ENCODE data around the gene ARMC9.
"Not testable (repeated sequence)": the region's sequence is repeated elsewhere in the genome, so short reads cannot be mapped to it uniquely, and the experiment has no call there.

Gene ARMC9

GRCh38 chr2:231299267-231299666 is 100.8 kb downstream of the ARMC9 start:
- intact Hi-C loops (cut with DNase I): loop anchor here (5.0 kb wide), 1 partner anchor 72 kb away; no protein-coding TSS in a partner anchor
- DNase-seq: no peak

GRCh38 chr2:231300020-231300721 is 101.7 kb downstream of the ARMC9 start:
- intact Hi-C loops (cut with DNase I): loop anchor here (10.0 kb wide), 1 partner anchor 195 kb away; no protein-coding TSS in a partner anchor
- DNase-seq: no peak

- DNase-seq: no peak
- intact Hi-C loops (cut with DNase I): loop anchor here (10.0 kb wide), 1 partner anchor 196 kb away; no protein-coding TSS in a partner anchor
These were observed 102.3 kb downstream of the ARMC9 start for GRCh38 chr2:231300722-231301076.

- intact Hi-C loops (cut with DNase I): loop anchor here (10.0 kb wide), 1 partner anchor 199 kb away; no protein-coding TSS in a partner anchor
- DNase-seq: not testable (repeated sequence)
These were observed 105.8 kb downstream of the ARMC9 start for GRCh38 chr2:231304259-231304658.

GRCh38 chr2:231305221-231305620 is 106.8 kb downstream of the ARMC9 start:
- DNase-seq: no peak
- intact Hi-C loops (cut with DNase I): loop anchor here (10.0 kb wide), 1 partner anchor 200 kb away; no protein-coding TSS in a partner anchor

- no peak for DNase-seq
- intact Hi-C loops (cut with DNase I): loop anchor here (10.0 kb wide), 1 partner anchor 202 kb away; no protein-coding TSS in a partner anchor
These were observed 108.5 kb downstream of the ARMC9 start for GRCh38 chr2:231306791-231307393.

GRCh38 chr2:231308219-231308618 is 109.8 kb downstream of the ARMC9 start:
- no peak for DNase-seq
- intact Hi-C loops (cut with DNase I): loop anchor here (10.0 kb wide), 1 partner anchor 203 kb away; no protein-coding TSS in a partner anchor

GRCh38 chr2:231308631-231309428 is 110.4 kb downstream of the ARMC9 start:
- intact Hi-C loops (cut with DNase I): loop anchor here (10.0 kb wide), 1 partner anchor 204 kb away; no protein-coding TSS in a partner anchor

GRCh38 chr2:231312066-231312465 is 113.6 kb downstream of the ARMC9 start:
- DNase-seq: no peak
- intact Hi-C loops (cut with DNase I): no loop called here

More at GRCh38 chr2:231308631-231309428, 110.4 kb downstream of the ARMC9 start:
- DNase-seq: no peak

- no peak for DNase-seq
- intact Hi-C loops (cut with DNase I): no loop called here
These were observed 117.5 kb downstream of the ARMC9 start for GRCh38 chr2:231315896-231316295.

GRCh38 chr2:231317579-231317978 is 119.1 kb downstream of the ARMC9 start:
- no peak for DNase-seq
- intact Hi-C loops (cut with DNase I): no loop called here

- no peak for DNase-seq
- intact Hi-C loops (cut with DNase I): no loop called here
These were observed 120.0 kb downstream of the ARMC9 start for GRCh38 chr2:231318436-231318835.

GRCh38 chr2:231318954-231319353 is 120.5 kb downstream of the ARMC9 start:
- intact Hi-C loops (cut with DNase I): no loop called here
- DNase-seq: no peak

- intact Hi-C loops (cut with DNase I): no loop called here
- DNase-seq: no peak
These were observed 121.4 kb downstream of the ARMC9 start for GRCh38 chr2:231319867-231320266.

GRCh38 chr2:231321021-231321420 is 122.6 kb downstream of the ARMC9 start:
- DNase-seq: no peak
- intact Hi-C loops (cut with DNase I): no loop called here

- no peak for DNase-seq
- intact Hi-C loops (cut with DNase I): no loop called here
These were observed 123.3 kb downstream of the ARMC9 start for GRCh38 chr2:231321556-231322334.

- intact Hi-C loops (cut with DNase I): no loop called here
- DNase-seq: no peak
These were observed 124.9 kb downstream of the ARMC9 start for GRCh38 chr2:231323316-231323715.

GRCh38 chr2:231325826-231326225 is 127.4 kb downstream of the ARMC9 start:
- intact Hi-C loops (cut with DNase I): no loop called here
- no peak for DNase-seq

GRCh38 chr2:231326404-231326803 is 128.0 kb downstream of the ARMC9 start:
- no peak for DNase-seq
- intact Hi-C loops (cut with DNase I): no loop called here

GRCh38 chr2:231330311-231330710 is 131.9 kb downstream of the ARMC9 start:
- intact Hi-C loops (cut with DNase I): no loop called here

More at GRCh38 chr2:231330311-231330710, 131.9 kb downstream of the ARMC9 start:
- DNase-seq: no peak

Measured in posterior cingulate gyrus (tissue), 11 donors.